ENCODE data around the gene CRYGA. TPM values are rescaled to one million over a fixed set of nuclear protein-coding genes. Genes with fewer than 3 reads are reported as not detected.

CRYGA gene
- total RNA-seq, result not detected

- Histone ChIP-seq H3K27me3 (no peaks in the 10 kb centered on the region), H3K9me3 (no peaks in the 10 kb centered on the region), H3K27ac (no peak within 1 kb of the TSS), H3K4me1 (no peaks in the 10 kb centered on the region), H3K4me3 (no peak within 1 kb of the TSS), H3K36me3 (no peaks in the 10 kb centered on the region)
- intact Hi-C loops (cut with DNase I), result no loop called here
- DNase-seq (ENCODE audit: low spot score in 2 of 2), result no peak
- no peak for TF ChIP-seq CTCF (IDR thresholded peaks at IDR 0.05)
Observed at GRCh38 chr2:208163489-208163888, at the start of gene CRYGA. CRYGA (minus strand) TSS chr2:208163589; CDS start chr2:208163556, 33 bp downstream.

- intact Hi-C loops (cut with DNase I), result no loop called here
- H3K36me3 ChIP-seq, result no peaks in the 10 kb centered on the region
- H3K4me3 ChIP-seq, result no peak overlapping the region
- no peak for DNase-seq (ENCODE audit: low spot score in 2 of 2)
- no peaks in the 10 kb centered on the region for H3K9me3 ChIP-seq
- no peaks in the 10 kb centered on the region for H3K4me1 ChIP-seq
- H3K27ac ChIP-seq, result no peak overlapping the region
- no peaks in the 10 kb centered on the region for H3K27me3 ChIP-seq
- TF ChIP-seq CTCF (IDR thresholded peaks at IDR 0.05), result no peak
Observed at GRCh38 chr2:208210688-208211451, 47.5 kb upstream of the CRYGA start.

GRCh38 chr2:208208335-208209085 lies 45.1 kb upstream of the CRYGA start:
- Histone ChIP-seq H3K4me1 (no peaks in the 10 kb centered on the region), H3K27ac (no peak overlapping the region), H3K9me3 (no peaks in the 10 kb centered on the region), H3K36me3 (no peaks in the 10 kb centered on the region), H3K27me3 (no peaks in the 10 kb centered on the region), H3K4me3 (no peak overlapping the region)
- TF ChIP-seq CTCF (IDR thresholded peaks at IDR 0.05), result no peak
- intact Hi-C loops (cut with DNase I), result no loop called here
- no peak for DNase-seq (ENCODE audit: low spot score in 2 of 2)

- no peaks in the 10 kb centered on the region for H3K4me1 ChIP-seq
- TF ChIP-seq CTCF (IDR thresholded peaks at IDR 0.05), result no peak
- H3K27ac ChIP-seq, result no peak overlapping the region
- intact Hi-C loops (cut with DNase I), result no loop called here
- H3K9me3 ChIP-seq, result no peaks in the 10 kb centered on the region
- no peak overlapping the region for H3K4me3 ChIP-seq
- DNase-seq (ENCODE audit: low spot score in 2 of 2), result no peak
- H3K27me3 ChIP-seq, result no peaks in the 10 kb centered on the region
- no peaks in the 10 kb centered on the region for H3K36me3 ChIP-seq
Observed at GRCh38 chr2:208207769-208208168, 44.4 kb upstream of the CRYGA start.

- Histone ChIP-seq H3K27me3 (no peaks in the 10 kb centered on the region), H3K27ac (no peak overlapping the region), H3K9me3 (no peaks in the 10 kb centered on the region), H3K4me1 (no peaks in the 10 kb centered on the region), H3K4me3 (no peak overlapping the region), H3K36me3 (no peaks in the 10 kb centered on the region)
- intact Hi-C loops (cut with DNase I), result no loop called here
- no peak for TF ChIP-seq CTCF (IDR thresholded peaks at IDR 0.05)
- DNase-seq (ENCODE audit: low spot score in 2 of 2), result no peak
Observed at GRCh38 chr2:208204166-208204565, 40.8 kb upstream of the CRYGA start.

Data from ascending aorta (tissue), 2 donors.